Coronary artery (tissue), 2 donors: ENCODE measurements around the gene SPEN.

Source experiments
- DNase-seq: peaks from one replicate; pipeline ENCODE4 v3.0.0-alpha.2; 2017; ENCODE audit warnings: low spot score
- H3K27ac ChIP-seq, 2 donors: fragments of 200-600 bp; sonication (generic); one replicate each; pipeline ENCODE4 v1.5.1; 2016 to 2019
- H3K4me3 ChIP-seq: fragments of 200-600 bp; sonication (generic); 2 replicates; pipeline ENCODE4 v1.5.1; 2016; ENCODE audit warnings: mild to moderate bottlenecking, moderate library complexity
- TF ChIP-seq, protein P1 (sequence below): fragments of 200-600 bp; sonication (generic); IDR thresholded peaks from one replicate; pipeline ENCODE4 v1.5.1; 2019; ENCODE audit warnings: antibody characterized with exemption

Gene SPEN

DNA sequence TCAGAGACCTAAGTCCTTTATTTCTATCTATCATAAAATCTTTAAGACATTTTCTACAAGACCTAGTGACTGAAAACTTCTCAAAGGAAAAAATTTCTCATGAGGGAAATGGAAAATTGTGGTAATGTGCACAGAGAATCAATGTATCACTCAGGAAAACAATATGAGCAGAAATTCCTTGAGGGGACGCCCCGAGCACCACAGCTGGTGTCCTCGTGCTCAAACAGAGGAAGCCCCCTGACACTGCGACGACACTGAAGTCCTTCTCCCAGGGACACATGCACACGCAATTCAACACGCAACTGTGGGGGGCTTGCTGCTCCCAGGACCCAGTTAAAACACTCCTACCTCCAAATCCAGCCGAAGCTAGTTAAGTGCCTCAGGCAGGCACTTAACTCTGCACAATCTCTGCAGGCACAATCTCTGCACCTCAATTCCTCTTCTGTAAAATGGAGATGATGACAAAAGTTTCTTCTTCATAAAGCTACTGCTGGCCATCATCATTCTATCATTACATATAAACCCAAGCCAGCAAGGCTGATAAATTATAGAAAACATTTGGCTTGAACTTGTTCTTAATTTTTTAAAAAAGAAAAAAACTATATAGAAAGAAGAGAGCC lies 112.4 kb downstream of the SPEN start:
- DNase-seq: no peak
- TF ChIP-seq, protein P1, sequence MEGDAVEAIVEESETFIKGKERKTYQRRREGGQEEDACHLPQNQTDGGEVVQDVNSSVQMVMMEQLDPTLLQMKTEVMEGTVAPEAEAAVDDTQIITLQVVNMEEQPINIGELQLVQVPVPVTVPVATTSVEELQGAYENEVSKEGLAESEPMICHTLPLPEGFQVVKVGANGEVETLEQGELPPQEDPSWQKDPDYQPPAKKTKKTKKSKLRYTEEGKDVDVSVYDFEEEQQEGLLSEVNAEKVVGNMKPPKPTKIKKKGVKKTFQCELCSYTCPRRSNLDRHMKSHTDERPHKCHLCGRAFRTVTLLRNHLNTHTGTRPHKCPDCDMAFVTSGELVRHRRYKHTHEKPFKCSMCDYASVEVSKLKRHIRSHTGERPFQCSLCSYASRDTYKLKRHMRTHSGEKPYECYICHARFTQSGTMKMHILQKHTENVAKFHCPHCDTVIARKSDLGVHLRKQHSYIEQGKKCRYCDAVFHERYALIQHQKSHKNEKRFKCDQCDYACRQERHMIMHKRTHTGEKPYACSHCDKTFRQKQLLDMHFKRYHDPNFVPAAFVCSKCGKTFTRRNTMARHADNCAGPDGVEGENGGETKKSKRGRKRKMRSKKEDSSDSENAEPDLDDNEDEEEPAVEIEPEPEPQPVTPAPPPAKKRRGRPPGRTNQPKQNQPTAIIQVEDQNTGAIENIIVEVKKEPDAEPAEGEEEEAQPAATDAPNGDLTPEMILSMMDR: no peak
- Histone ChIP-seq H3K4me3 (no peak overlapping the region), H3K27ac (no peak overlapping the region)

DNA sequence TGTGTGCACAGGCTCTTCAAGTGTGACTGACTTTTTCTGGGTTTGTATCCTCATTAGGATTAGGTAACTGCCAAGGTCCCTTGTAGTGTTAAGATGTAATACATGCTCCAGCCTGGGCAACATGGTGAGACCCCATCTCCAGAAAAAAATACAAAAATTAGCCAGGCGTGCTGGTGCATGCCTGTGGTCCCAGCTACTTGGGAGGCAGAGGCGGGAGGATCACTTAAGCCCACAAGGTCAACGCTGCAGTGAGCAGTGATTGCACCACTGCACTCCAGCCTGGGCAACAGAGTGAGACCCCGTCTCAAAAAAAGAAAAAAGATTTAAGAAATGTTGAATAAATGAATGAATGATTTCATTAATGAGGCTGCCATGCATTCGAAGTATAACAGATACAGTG lies 113.3 kb downstream of the SPEN start:
- H3K27ac ChIP-seq: no peak overlapping the region
- no peak for DNase-seq
- H3K4me3 ChIP-seq: no peak overlapping the region
- TF ChIP-seq, protein P1: no peak

DNA sequence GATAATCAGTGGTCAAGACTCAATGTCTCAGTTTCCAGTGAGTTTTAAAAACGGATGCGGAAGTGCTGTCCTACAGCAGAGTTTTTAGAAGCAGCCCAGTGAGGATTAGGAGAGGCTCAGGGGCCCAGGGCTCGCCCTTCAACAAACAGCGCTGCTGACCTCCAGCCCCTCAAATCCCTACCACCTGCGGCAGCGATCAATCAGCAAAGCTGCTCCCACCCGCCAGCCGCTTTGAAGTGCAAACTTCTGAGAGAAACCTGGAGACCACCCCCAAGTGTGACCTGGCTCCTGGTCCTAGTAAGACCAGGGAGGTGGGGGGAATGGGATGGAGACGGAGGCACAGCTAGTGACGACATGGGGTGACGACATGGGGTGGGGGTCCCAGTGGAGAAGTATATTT lies 114.0 kb downstream of the SPEN start:
- TF ChIP-seq, protein P1: no peak
- DNase-seq: no peak
- Histone ChIP-seq H3K4me3 (no peak overlapping the region), H3K27ac (no peak overlapping the region)

DNA sequence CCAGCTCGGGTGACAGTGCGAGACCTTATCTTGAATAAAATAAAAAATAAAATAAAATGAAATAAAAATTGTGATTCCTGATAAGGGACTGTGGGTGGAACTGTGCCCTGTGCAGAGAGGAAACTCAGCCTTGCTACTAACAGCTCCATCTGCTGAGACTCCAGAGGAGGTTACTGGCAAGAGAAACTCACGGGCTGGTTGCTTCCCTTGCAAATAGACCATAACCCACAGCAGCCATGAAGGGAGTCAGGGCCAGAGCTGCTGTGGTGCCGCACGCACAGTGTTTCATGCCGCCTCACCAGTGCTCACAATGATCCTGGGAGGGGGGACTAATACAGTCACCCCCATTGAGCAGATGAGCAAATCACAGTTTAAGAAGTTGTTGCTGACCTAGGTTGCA lies 114.7 kb downstream of the SPEN start:
- TF ChIP-seq, protein P1: no peak
- peak overlapping the region in 1 of 2 donors; percentile 42 for H3K27ac ChIP-seq
- no peak overlapping the region for H3K4me3 ChIP-seq
- no peak for DNase-seq

DNA sequence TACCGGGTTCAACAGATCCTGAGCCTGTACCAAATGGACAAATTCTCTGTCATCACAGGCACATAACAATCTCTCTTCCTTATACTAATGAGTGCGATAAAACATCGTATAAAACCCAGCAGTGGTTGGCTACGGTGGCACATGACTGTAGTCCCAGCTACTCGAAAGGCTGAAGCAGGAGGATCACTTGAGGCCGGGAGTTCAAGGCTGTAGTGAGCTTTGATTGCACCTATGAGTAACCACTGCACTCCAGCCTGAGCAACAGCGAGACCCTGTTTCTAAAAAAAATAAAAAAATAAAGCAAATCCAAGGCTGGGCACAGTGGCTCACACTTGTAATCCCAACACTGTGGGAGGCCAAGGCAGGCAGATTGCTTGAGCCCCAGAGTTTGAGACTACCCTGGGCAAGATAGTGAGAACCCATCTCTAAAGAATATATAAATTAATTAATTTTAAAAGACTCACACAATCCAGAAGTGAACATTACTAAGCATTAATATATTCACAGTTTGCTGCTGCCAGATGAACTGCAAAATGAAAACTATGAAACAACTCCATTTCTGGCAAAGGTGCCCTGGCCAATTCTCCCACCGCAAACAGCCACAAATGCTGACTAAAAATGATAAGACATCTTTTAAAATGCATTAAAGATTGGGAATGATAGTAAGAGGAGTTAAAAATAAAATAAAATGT lies 115.3 kb downstream of the SPEN start:
- no peak overlapping the region for H3K4me3 ChIP-seq
- no peak for DNase-seq
- TF ChIP-seq, protein P1: no peak
- peak overlapping the region; percentile 19 to 42 for H3K27ac ChIP-seq

DNA sequence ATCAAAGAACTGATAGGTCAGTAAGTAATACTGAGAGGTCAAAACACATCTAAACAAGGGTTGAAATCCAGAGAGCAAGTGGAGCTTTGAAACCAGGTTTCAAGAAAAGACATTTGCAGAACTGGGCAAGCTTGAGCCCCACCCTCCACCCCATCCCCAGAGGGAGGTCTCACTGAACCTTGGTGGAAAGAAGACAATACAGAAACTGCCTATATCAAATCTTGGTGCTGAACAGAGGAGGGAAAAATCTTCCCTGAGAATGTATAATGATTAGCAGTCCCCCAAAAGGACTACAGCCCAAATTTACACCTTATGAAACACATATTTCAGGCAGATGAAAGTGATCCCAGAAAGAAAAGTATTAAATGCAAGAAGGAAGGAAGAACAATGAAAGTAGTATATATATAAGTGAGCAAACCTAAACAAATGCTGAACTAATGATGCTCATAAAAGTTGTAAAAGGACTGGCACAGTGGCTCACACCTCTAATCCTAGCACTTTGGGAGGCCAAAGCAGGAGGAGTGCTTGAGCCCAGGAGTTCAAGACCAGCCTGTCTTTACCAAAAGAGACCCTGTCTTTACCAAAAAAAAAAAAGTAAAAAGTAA lies 116.0 kb downstream of the SPEN start:
- TF ChIP-seq, protein P1: no peak
- Histone ChIP-seq H3K4me3 (no peak overlapping the region), H3K27ac (peak overlapping the region; percentile 19 to 23)
- no peak for DNase-seq
